ENCODE data around the gene NUMA1. TPM values are rescaled to one million over a fixed set of nuclear protein-coding genes. Genes with fewer than 3 reads are reported as not detected.

Gene NUMA1
- total RNA-seq, 1 experiment from 2014 or later = 145 TPM

- Histone ChIP-seq H3K36me3 (ENCODE audit: control insufficient read depth, insufficient read depth, low read length) (peaks cover 5% of the 10 kb centered on the region; the same call in 1 of the 2 replicates), H3K9me3 (ENCODE audit: control insufficient read depth, insufficient read depth, low read depth, low read length) (no peaks in the 10 kb centered on the region), H3K27ac (ENCODE audit: low read length) (no peak overlapping the region), H3K4me3 (ENCODE audit: low read depth in 2 of 2, low read length in 2 of 2) (no peak overlapping the region), H3K27me3 (ENCODE audit: control insufficient read depth, insufficient read depth, low read length) (no peaks in the 10 kb centered on the region), H3K4me1 (ENCODE audit: control insufficient read depth, insufficient read depth, low read length) (0 out of 2 replicates have a peak, but pooled peaks cover 5% of the 10 kb centered on the region)
- intact Hi-C loops (cut with micrococcal nuclease; ENCODE audit: unreplicated experiment) (no loop called here), in situ Hi-C loops (cut with HindIII; ENCODE audit: low pct_unique_long_range_greater_than_20kb, low sequenced_read_pairs) (no loop called here)
- CTCF ChIA-PET = interaction anchor here (0.6 kb wide), 1 partner anchor 8 kb away, joined by 3 read pairs; no protein-coding TSS in a partner anchor
- no TSS peak for BruUV-seq (replicated peaks)
- ATAC-seq (no peak), DNase-seq (ENCODE audit: low read depth, low spot score) (no peak)
- TF ChIP-seq CTCF (IDR thresholded peaks at IDR 0.05) (no peak), SIN3A (IDR thresholded peaks at IDR 0.05; ENCODE audit: borderline replicate concordance, insufficient read depth, low read depth, low read length) (no peak), REST (IDR thresholded peaks at IDR 0.05; ENCODE audit: insufficient read depth in 1 of 2, low read depth in 2 of 2, low read length in 1 of 2) (no peak), POLR2AphosphoS5 (IDR thresholded peaks at IDR 0.05; ENCODE audit: low read depth, low read length) (no peak), TCF7L2 (IDR thresholded peaks at IDR 0.05; ENCODE audit: low read depth, low read length) (no peak)
- POLR2A ChIA-PET = no interaction called here
Measured at GRCh38 chr11:72000202-72000867, 80.0 kb downstream of the NUMA1 start.

DNA sequence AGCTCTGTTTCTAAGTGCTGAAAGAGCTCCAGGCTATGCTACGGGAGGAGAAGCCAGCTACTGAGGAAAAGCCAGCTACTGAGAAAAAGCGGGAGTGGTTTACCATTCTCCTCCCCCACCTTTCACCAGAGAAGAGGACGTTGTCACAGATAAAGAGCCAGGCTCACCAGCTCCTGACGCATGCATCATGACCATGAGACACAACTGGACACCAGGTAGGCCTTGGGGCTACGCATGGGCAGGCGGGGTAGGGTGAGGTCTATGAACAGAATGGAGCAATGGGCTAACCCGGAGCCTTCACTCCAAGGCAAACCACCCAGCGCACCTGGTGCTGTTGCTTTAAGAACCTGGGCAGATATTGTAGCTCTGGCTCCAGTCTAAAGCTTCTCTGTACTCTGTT, 80.5 kb downstream of the NUMA1 start:
- Histone ChIP-seq H3K36me3 (ENCODE audit: control insufficient read depth, insufficient read depth, low read length) (peaks cover 2% of the 10 kb centered on the region; the same call in 1 of the 2 replicates), H3K27ac (ENCODE audit: low read length) (no peak overlapping the region), H3K27me3 (ENCODE audit: control insufficient read depth, insufficient read depth, low read length) (no peaks in the 10 kb centered on the region), H3K4me1 (ENCODE audit: control insufficient read depth, insufficient read depth, low read length) (no peaks in the 10 kb centered on the region), H3K9me3 (ENCODE audit: control insufficient read depth, insufficient read depth, low read depth, low read length) (no peaks in the 10 kb centered on the region), H3K4me3 (ENCODE audit: low read depth in 2 of 2, low read length in 2 of 2) (no peak overlapping the region)
- CTCF ChIA-PET = interaction anchor here (0.5 to 0.6 kb wide), 2 partner anchors 9 to 17 kb away, joined by 3 to 6 read pairs; no protein-coding TSS in a partner anchor
- in situ Hi-C loops (cut with HindIII; ENCODE audit: low pct_unique_long_range_greater_than_20kb, low sequenced_read_pairs) = no loop called here
- DNase-seq (ENCODE audit: low read depth, low spot score) = no peak
- TF ChIP-seq POLR2AphosphoS5 (IDR thresholded peaks at IDR 0.05; ENCODE audit: low read depth, low read length) (no peak), REST (IDR thresholded peaks at IDR 0.05; ENCODE audit: insufficient read depth in 1 of 2, low read depth in 2 of 2, low read length in 1 of 2) (no peak), TCF7L2 (IDR thresholded peaks at IDR 0.05; ENCODE audit: low read depth, low read length) (no peak), CTCF (IDR thresholded peaks at IDR 0.05) (no peak), SIN3A (IDR thresholded peaks at IDR 0.05; ENCODE audit: borderline replicate concordance, insufficient read depth, low read depth, low read length) (no peak)
- intact Hi-C loops (cut with micrococcal nuclease; ENCODE audit: unreplicated experiment) = no loop called here
- BruUV-seq (replicated peaks) = no TSS peak
- POLR2A ChIA-PET = no interaction called here
- no peak for ATAC-seq
